GM18499 (cell line): Measurements from ENCODE around the gene ZSCAN10.

Experiments
- ATAC-seq: cut with Tn5 transposase; IDR thresholded peaks from one replicate; pipeline ENCODE4 v1.9.1; 2021; ENCODE audit warnings: moderate number of reproducible peaks; ENCODE audit not compliant: insufficient read depth, unreplicated experiment

ZSCAN10 gene

DNA sequence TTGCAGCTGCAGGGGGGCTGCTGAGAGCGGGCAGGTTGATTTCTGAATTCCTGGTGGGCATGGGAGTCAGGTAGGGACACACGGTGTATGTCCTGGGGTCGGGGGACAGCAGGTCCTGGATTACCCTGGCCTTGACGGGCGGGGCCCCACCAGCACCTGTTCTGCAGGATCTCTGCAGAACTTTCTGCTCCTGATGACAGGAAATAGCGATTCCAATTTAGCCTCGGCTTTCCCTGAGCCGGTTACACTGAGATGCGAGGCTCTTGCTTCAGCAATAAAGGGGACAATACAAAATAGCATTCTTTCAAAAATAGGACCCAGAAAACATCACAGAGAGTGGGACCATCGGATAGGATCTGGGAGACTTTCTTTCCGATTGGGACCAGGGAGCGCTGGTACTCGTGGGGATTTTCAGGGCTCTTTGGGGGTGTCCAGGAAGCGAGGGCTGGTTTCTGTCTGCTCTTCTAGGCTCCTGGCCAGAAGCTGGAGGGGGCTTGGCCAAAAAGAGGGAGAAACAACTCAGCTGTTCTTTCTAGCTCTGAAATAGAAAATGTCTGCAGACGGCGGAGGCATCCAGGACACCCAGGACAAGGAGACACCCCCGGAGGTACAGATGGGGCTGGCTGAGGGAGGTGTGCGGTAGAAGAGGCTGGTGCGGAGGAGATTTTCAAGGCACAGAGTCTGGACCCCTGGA lies 13.9 kb upstream of the ZSCAN10 start:
- ATAC-seq, result no peak

GRCh38 chr16:3112058-3112880 lies 13.2 kb upstream of the ZSCAN10 start, which contains the start of gene ZNF205:
ZNF205 (plus strand) TSS chr16:3112586; CDS start chr16:3113431, 845 bp downstream.
- no peak for ATAC-seq

DNA sequence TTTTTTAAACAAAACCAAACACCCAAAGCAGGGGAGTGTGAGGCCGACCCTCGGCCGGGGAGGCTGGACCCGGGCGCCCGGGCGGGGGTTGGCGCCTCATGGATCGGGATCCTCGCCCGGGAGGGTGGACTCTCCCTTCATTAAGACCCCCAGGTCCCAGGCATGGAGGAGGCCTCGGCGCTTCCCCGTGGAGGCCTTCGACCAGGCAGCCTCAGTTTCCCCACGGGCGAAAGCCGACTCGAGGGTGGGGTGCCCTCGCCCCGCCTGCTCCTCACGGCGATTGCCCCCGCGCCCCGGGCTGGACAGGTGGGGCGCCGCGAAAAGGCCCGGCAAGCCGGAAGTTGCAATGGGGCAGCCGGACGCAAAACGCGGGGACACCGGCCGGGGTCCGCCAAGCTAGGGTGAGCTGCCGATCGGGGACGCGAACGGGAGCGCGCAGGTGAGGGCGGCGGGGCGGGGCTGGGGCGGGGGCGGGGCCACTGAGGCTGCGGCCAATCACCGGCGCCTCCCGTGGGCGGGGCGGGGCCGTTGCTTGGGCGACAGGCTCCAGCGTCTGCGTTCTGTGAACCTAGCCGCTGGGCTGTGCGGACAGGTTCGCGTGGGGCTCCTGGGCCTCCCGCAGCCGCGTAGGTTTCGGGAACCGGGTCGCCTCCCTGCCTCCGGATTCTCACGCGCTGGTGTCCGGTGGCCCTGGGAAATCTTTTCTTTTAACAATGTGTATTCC lies 7.3 kb upstream of the ZSCAN10 start:
- peak; percentile 44 for ATAC-seq

DNA sequence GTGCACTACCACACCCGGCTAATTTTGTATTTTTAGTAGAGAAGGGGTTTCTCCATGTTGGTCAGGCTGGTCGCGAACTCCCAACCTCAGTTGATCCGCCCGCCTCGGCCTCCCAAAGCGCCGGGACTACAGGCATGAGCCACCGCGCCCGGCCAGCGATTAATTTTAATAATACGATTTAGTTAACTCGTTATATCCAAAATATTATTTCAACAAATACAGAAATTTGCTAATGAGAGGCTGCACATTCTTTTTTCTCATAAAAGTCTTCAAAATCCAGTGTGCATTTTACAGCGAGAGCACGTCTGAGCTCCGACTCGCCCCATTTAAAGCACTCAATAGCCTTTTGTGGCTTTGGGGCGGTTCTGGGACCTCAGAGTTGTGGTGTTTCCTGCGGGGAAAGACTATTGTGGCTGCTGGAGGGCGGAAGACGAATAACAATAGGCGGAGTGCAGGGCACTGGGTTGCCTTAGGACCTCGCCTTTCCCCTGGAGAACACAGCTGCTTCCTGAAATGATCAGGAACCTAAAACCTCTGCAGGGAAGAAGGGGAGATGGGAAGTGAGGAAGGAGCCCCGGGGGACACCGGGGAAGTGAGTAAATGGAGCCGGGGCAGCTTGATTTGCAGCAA lies 2.9 kb upstream of the ZSCAN10 start:
- no peak for ATAC-seq

DNA sequence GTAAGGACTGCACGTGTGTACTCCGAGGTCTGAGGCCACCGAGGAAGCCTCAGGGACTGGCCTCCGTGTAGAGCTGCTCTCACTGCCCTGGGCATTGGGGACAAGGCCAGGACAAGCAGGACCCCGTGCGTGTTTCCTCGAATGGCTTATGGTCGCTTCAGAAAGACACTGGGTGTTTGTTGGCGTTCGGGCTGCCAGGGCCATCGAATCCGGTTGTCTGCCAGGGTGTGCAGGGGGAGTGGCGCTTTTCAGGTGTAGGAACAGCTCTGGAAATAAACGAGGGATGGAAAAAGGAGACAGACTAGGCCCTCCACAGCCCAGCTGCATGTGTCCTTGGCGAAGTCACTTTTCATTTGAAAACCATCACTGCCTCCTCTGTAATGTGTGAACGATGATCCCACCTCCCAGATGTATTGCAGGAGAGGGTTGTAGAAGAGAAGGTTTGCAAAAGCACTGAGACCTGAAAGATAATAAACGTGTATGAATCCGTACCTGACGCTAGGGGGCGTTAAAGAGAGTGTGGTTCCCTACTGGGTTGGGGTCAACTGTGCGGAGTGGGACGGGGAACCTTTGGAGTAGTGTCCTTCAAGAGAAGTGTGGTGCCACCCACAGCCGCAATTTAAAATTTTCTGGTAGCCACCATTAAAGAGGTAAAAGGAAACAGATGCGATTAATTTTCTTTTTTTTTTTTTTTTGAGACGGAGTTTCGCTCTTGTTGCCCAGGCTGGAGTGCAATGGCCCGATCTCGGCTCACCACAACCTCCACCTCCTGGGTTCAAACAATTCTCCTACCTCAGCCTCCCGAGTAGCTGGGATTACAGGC lies 2.1 kb upstream of the ZSCAN10 start:
- ATAC-seq, result no peak

GRCh38 chr16:3099732-3100499 lies 822 bp upstream of the ZSCAN10 start:
- no peak for ATAC-seq

DNA sequence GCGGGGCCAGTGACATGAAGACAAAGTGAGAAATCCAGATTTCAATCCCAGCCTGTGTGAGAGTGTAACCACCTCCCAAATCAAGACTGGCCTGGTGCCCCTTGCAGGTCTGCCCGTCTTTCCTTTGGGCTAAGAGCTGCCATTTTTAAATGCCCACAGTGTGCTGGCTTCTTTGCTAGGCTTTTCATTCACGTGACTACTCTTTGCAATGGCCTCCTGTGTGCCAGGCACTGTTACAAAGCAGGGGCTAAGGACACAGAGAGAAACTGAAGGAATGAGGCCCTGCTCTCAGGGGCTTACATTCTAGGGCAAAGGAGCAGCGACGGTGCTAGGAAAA lies 269 bp upstream of the ZSCAN10 start:
- no peak for ATAC-seq

DNA sequence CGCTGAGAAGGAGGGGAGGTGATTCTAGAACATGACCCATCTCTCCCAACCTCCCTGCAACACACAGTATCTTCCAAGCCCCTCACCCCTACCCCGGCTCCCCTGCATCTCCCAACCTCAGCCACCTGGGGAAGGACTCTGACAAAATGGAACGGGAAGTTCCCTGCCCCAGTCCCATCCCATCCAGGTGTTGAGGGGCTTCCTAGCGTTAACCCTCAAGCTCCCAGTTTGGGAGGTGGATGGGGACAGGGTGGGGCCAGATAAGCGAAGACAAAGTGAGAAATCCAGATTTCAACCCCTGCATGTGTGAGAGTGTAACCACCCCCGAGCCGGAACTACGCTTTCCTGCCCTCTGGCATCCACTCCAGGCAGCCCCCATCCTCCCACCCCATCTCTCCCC lies 1.8 kb downstream of the ZSCAN10 start:
- no peak for ATAC-seq

GRCh38 chr16:3096362-3096761 lies 2.7 kb downstream of the ZSCAN10 start:
- no peak for ATAC-seq

- ATAC-seq, result no peak
Observed at GRCh38 chr16:3095869-3096268, 3.2 kb downstream of the ZSCAN10 start.

DNA sequence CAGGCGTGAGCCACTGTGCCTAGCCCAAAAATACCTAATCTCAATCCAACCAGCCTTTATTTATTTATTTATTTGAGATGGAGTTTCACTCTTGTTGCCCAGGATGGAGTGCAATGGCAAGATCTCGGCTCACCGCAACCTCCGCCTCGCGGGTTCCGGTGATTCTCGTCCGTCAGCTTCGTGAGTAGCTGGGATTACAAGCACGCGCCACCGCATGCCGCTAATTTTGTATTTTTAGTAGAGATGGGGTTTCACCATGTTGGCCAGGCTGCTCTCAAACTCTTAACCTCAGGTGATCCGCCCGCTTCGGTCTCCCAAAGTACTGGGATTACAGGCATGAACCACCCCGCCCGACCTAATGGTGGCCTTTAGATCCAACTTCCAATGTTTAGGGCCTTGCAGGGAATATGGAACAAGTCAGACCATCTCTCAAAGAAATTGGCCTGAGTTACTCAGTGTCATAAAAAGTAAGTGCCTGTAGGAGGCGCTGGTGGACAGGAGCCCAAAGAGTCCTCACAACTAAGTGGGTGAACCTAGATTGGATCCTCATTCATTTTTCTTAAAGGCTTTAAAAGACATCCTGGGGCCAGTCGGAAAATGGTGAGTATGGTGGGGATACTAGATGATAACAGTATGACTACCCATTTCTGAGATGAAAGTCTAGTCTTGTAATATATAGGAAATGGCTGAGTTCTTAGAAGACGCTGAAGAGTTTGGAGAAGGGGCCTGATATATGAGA lies 4.6 kb downstream of the ZSCAN10 start:
- ATAC-seq, result no peak

GRCh38 chr16:3092501-3092941 lies 6.6 kb downstream of the ZSCAN10 start:
- ATAC-seq, result no peak

DNA sequence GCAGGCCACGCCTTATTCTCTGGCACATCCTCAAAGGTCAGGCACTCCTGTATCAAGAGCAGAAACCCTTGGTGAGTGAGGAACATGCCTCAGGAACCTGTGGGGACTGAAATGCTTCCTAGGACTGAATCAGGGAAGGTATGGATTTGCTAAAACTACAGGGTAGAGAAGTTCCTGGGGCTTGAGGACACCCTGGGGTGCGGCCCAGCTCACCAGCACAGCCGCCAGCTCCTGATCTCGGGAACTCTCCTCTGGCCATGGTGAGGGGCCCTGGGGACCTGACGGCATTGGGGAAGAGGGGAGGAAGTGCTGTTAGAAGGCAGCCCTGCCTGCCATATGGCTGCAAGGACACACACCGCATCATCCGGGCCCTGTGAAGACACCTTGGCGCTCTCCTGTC lies 7.5 kb downstream of the ZSCAN10 start:
- no peak for ATAC-seq

- no peak for ATAC-seq
Observed at GRCh38 chr16:3089717-3090592, 9.1 kb downstream of the ZSCAN10 start.

DNA sequence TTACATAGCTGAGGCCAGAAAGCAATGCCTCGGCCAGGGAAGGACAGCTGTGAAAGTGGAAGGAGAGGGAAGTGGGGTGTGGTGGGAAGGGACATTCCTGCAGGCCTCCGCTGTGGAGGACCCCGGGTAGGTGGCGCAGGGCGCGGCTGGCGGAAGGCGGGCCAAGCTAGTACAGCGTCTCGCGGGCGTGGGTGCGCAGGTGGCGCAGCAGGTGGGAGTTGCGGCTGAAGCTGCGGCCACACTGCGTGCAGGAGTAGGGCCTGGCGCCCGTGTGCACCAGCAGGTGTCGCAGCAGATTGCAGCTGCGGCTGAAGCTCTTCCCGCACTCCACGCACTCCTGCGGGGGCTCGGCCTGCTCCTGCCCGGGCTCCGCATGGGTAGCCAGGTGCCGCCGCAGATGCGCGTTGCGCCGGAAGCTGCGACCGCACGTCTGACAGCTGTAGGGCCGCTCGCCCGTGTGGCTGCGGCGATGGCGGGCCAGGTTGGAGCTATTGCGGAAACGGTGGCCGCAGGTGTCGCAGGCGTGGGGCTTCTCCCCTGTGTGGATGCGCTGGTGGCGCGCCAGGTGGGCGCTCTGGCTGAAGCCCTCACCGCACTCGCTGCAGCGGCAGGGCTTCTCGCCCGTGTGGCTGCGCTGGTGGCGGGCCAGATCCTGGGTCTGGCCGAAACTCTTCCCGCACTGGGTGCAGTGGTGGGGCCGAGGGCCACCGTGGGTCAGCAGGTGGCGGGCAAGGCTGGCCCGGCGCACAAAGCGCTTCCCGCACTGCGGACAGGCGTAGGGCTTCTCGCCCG lies 10.0 kb downstream of the ZSCAN10 start:
- no peak for ATAC-seq

GRCh38 chr16:3088450-3088849 lies 10.6 kb downstream of the ZSCAN10 start:
- ATAC-seq, result no peak
